Heart left ventricle (tissue), 13 donors: ENCODE data around the gene SEMA6A.

Source experiments
- POLR2A ChIP-seq, 2 donors: fragments of 450-650 bp; IDR thresholded peaks; one replicate each; pipeline ENCODE4 v1.6.1; 2017; ENCODE audit warnings: antibody characterized with exemption in 2 of 2, mild to moderate bottlenecking in 2 of 2, moderate library complexity in 2 of 2
- TF ChIP-seq, protein P1 (sequence below), 12 donors: fragments of 200-600 bp; sonication (generic) in 4 of 12; IDR thresholded peaks; one replicate each; pipeline versions ENCODE4 v1.5.0 to v1.8.0; 2018 to 2022; ENCODE audit warnings: antibody characterized with exemption in 12 of 12, mild to moderate bottlenecking in 5 of 12
- donor health status: ischemic (EF 13 %, LVEDD 7.1; RV severe dilation, severe dysfunction).
- donor health status: DM: no; HTN: yes; CAD: no.
- donor health status: DM: no; HTN: no; CAD: no.
- donor health status: ischemic (EF 25% LVEDD 6.9; RV normal size, moderate dysfunction).
- donor health status: ischemic (EF 25% LVEDD 5.7; RV mildly dilated, moderate dysfunction).
- donor health status: ischemic (EF 35%, LVEDD 5.7; RV mildly dilated, moderate dysfunction).
- donor health status: nonischemic (EF 11% LVEDD 7.7; RV severe dilation, severe dysfunction).
- donor health status: DM: yes; HTN: yes; CAD: no.
- donor health status: PGD.
- donor health status: ischemic (EF 29% LVEDD 5.4; RV normal size, mild dysfunction).
- donor health status: nonischemic (EF 23%, LVEDD 6.1; RV moderate dilation, normal function).

DNA sequence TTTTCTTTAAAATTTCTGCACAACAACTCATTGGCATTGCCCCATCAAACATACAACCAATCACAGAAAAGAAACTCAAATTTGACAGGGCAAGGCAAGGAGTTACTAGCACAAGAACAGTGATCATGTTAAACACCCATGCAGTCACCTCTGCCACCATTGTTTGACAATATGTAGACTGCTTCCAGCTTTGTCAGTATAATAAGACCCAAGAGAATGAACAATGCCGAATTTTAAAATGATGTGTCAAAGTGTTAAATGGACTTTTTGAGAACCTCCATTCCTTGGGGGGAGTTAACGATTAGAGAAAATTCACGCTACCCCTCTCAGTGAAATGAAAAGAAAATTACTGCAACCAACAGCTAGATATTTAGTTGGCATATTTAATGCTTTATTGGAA is 109.2 kb downstream of the SEMA6A start:
- TF ChIP-seq, protein P1, sequence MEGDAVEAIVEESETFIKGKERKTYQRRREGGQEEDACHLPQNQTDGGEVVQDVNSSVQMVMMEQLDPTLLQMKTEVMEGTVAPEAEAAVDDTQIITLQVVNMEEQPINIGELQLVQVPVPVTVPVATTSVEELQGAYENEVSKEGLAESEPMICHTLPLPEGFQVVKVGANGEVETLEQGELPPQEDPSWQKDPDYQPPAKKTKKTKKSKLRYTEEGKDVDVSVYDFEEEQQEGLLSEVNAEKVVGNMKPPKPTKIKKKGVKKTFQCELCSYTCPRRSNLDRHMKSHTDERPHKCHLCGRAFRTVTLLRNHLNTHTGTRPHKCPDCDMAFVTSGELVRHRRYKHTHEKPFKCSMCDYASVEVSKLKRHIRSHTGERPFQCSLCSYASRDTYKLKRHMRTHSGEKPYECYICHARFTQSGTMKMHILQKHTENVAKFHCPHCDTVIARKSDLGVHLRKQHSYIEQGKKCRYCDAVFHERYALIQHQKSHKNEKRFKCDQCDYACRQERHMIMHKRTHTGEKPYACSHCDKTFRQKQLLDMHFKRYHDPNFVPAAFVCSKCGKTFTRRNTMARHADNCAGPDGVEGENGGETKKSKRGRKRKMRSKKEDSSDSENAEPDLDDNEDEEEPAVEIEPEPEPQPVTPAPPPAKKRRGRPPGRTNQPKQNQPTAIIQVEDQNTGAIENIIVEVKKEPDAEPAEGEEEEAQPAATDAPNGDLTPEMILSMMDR (IDR thresholded peaks at IDR 0.05): no peak
- no peak for TF ChIP-seq POLR2A (IDR thresholded peaks at IDR 0.05)
